ENCODE data around the gene GLIS1.

GRCh38 chr1:53535226-53535625, 203.7 kb downstream of the GLIS1 start:
- TF ChIP-seq EZH2 (IDR thresholded peaks at IDR 0.05; ENCODE audit: insufficient read depth, low read length), result no peak
- TF ChIP-seq CTCF (IDR thresholded peaks at IDR 0.05; ENCODE audit: insufficient read depth, low read depth, low read length), result no peak
